HepG2 (cell line): ENCODE measurements around the gene GFPT1. TPM values are rescaled to one million over a fixed set of nuclear protein-coding genes. Genes with fewer than 3 reads are reported as not detected.

Experiments used
- AHR ChIP-seq: IDR thresholded peaks from 2 replicates; pipeline ENCODE4 v1.6.1; 2018; ENCODE audit warnings: missing genetic modification reagents, missing compliant biosample characterization
- ETV5 ChIP-seq: IDR thresholded peaks from 2 replicates; pipeline ENCODE4 v1.6.1; 2018; ENCODE audit warnings: missing biosample characterization, missing genetic modification reagents, inconsistent platforms, borderline replicate concordance
- HMG20A ChIP-seq: IDR thresholded peaks from 2 replicates; pipeline ENCODE4 v1.6.1; 2016; ENCODE audit warnings: borderline replicate concordance
- HNF1A ChIP-seq, 2 experiments: sonication (generic) in 1 of 2; formaldehyde crosslinking in 1 of 2; IDR thresholded peaks; 2 replicates each; pipeline versions ENCODE4 v1.4.0 to v1.6.1; 2016 to 2020; ENCODE audit warnings: borderline replicate concordance in 1 of 2, low read depth in 1 of 2, mild to moderate bottlenecking in 1 of 2, missing genetic modification reagents in 1 of 2
- KDM1A ChIP-seq: IDR thresholded peaks from 2 replicates; pipeline ENCODE4 v1.6.1; 2016; ENCODE audit warnings: missing compliant biosample characterization
- MNT ChIP-seq: fragments of 450-650 bp; IDR thresholded peaks from 2 replicates; pipeline ENCODE4 v1.6.1; 2016
- PATZ1 ChIP-seq: sonication (generic); formaldehyde crosslinking; IDR thresholded peaks from 2 replicates; pipeline ENCODE4 v1.4.0; 2020; ENCODE audit warnings: missing genetic modification reagents
- REPIN1 ChIP-seq: sonication (generic); formaldehyde crosslinking; IDR thresholded peaks from 2 replicates; pipeline ENCODE4 v1.8.0; 2022; ENCODE audit warnings: missing genetic modification reagents, low read depth, mild to moderate bottlenecking, borderline replicate concordance
- ZBTB8A ChIP-seq: sonication (generic); formaldehyde crosslinking; IDR thresholded peaks from 2 replicates; pipeline ENCODE4 v1.4.0; 2020; ENCODE audit warnings: mild to moderate bottlenecking, low read depth, missing genetic modification reagents, borderline replicate concordance
- ZFY ChIP-seq: sonication (generic); formaldehyde crosslinking; IDR thresholded peaks from 2 replicates; pipeline ENCODE4 v1.4.0; 2020; ENCODE audit warnings: missing genetic modification reagents
- ZNF34 ChIP-seq: sonication (generic); formaldehyde crosslinking; IDR thresholded peaks from 2 replicates; pipeline ENCODE4 v1.4.0; 2020; ENCODE audit warnings: mild to moderate bottlenecking, missing genetic modification reagents, borderline replicate concordance
- ZNF510 ChIP-seq: sonication (generic); formaldehyde crosslinking; IDR thresholded peaks from 2 replicates; pipeline ENCODE4 v1.4.0; 2020; ENCODE audit warnings: low read depth, mild to moderate bottlenecking, missing genetic modification reagents
- polyA plus RNA-seq, 8 experiments: library from polyadenylated mRNA; depleted of rRNA in 3 of 8; stranded (reverse) in 7 of 8; unstranded in 1 of 8; fragments of >200 nt; fragmentation: Illumina TruSeq in 4 of 8; extraction: Trizol in 4 of 8; gene quantifications; 2 replicates each; pipeline versions ENCODE4 v1.2.1 to v1.2.3, GENCODE V29; 2011 to 2016; ENCODE audit warnings: low read depth in 4 of 8, missing spikeins in 1 of 8, mixed read lengths in 1 of 8; ENCODE audit not compliant: insufficient read depth in 1 of 8
- total RNA-seq, 5 experiments: library from RNA; depleted of rRNA; stranded (reverse); fragments of >200 nt; fragmentation: Illumina TruSeq; extraction: Trizol; gene quantifications; 2 replicates each; pipeline ENCODE4 v1.2.3, GENCODE V29; 2016; ENCODE audit warnings: low read depth in 1 of 5
- TF ChIP-seq, protein P1 (sequence below): sonication (generic); formaldehyde crosslinking; IDR thresholded peaks from 2 replicates; pipeline ENCODE4 v1.5.0; 2020; ENCODE audit warnings: missing genetic modification reagents, mild to moderate bottlenecking, borderline replicate concordance
- TF ChIP-seq, protein P2 (sequence below): sonication (generic); formaldehyde crosslinking; IDR thresholded peaks from 2 replicates; pipeline ENCODE4 v1.5.0; 2020; ENCODE audit warnings: mild to moderate bottlenecking, missing genetic modification reagents, borderline replicate concordance

GFPT1 gene
- total and polyA plus RNA-seq, 2 of the 13 experiments (the other 11 are each of a cell fraction or from before 2014, with no cell fraction given), result 24.0 to 84.9 TPM

- TF ChIP-seq PATZ1 (peak; percentile 66), HMG20A (CRISPR knock-in tag) (0 out of 2 replicates have a peak, but pooled peaks have one; percentile 17), MNT (no peak), ZNF510 (CRISPR knock-in tag) (peak; percentile 65; the same call in 1 of the 2 replicates), HNF1A (IDR thresholded peaks at IDR 0.05; ENCODE audit: low read depth) (no peak), HNF1A (CRISPR knock-in tag; IDR thresholded peaks at IDR 0.05; ENCODE audit: borderline replicate concordance) (peak; percentile 73; the same call in 1 of the 2 replicates), ZNF34 (CRISPR knock-in tag) (peak; percentile 95), ETV5 (0 out of 2 replicates have a peak, but pooled peaks have one; percentile 20), ZBTB8A (CRISPR knock-in tag) (no peak), AHR (CRISPR knock-in tag) (0 out of 2 replicates have a peak, but pooled peaks have one; percentile 72), REPIN1 (CRISPR knock-in tag) (no peak; the same call in 1 of the 2 replicates), KDM1A (CRISPR knock-in tag) (0 out of 2 replicates have a peak, but pooled peaks have one; percentile 39), ZFY (peak; percentile 37; the same call in 1 of the 2 replicates)
- TF ChIP-seq, protein P1, sequence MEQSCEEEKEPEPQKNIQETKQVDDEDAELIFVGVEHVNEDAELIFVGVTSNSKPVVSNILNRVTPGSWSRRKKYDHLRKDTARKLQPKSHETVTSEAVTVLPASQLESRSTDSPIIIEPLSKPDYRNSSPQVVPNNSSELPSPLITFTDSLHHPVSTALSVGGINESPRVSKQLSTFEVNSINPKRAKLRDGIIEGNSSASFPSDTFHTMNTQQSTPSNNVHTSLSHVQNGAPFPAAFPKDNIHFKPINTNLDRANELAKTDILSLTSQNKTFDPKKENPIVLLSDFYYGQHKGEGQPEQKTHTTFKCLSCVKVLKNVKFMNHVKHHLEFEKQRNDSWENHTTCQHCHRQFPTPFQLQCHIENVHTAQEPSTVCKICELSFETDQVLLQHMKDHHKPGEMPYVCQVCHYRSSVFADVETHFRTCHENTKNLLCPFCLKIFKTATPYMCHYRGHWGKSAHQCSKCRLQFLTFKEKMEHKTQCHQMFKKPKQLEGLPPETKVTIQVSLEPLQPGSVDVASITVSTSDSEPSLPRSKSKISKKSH (CRISPR knock-in tag), result 0 out of 2 replicates have a peak, but pooled peaks have one; percentile 9
- TF ChIP-seq, protein P2, sequence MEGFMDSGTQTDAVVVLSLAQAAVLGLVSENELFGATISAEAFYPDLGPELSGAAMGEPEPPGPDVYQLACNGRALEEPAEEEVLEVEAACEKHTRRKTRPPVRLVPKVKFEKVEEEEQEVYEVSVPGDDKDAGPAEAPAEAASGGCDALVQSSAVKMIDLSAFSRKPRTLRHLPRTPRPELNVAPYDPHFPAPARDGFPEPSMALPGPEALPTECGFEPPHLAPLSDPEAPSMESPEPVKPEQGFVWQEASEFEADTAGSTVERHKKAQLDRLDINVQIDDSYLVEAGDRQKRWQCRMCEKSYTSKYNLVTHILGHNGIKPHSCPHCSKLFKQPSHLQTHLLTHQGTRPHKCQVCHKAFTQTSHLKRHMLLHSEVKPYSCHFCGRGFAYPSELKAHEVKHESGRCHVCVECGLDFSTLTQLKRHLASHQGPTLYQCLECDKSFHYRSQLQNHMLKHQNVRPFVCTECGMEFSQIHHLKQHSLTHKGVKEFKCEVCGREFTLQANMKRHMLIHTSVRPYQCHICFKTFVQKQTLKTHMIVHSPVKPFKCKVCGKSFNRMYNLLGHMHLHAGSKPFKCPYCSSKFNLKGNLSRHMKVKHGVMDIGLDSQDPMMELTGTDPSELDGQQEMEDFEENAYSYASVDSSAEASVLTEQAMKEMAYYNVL (CRISPR knock-in tag), result no peak
Observed at GRCh38 chr2:69306822-69307578, 80.0 kb downstream of the GFPT1 start (continued).
